ENCODE measurements around the gene HHATL. TPM values are rescaled to one million over a fixed set of nuclear protein-coding genes. Genes with fewer than 3 reads are reported as not detected.

The HHATL gene
- total and polyA plus RNA-seq, 4 donors: 0.39 to 2.7 (median 0.62) TPM

- WGBS, 2 donors: 85 to 90% methylated on average over 15 of the region's 15 CpGs
- Histone ChIP-seq H3K9ac (ENCODE audit: insufficient read depth in 1 of 2, low read length in 2 of 2) (no peak overlapping the region), H3K9me3 (ENCODE audit: control insufficient read depth in 4 of 4, insufficient read depth in 3 of 4, low read length in 3 of 4) (peaks cover 0 to 4% (median 1%) of the 10 kb centered on the region in 4 donors), H3K27me3 (ENCODE audit: control insufficient read depth in 3 of 3, insufficient read depth in 3 of 3, low read length in 2 of 3) (no peaks in the 10 kb centered on the region), H3K4me3 (no peak overlapping the region), H3K4me1 (ENCODE audit: control insufficient read depth in 5 of 5, insufficient read depth in 5 of 5, low read length in 5 of 5) (peaks cover 0 to 7% (median 2%) of the 10 kb centered on the region in 5 donors), H3K27ac (ENCODE audit: low read depth in 1 of 2, low read length in 1 of 2) (no peak overlapping the region), H3K36me3 (ENCODE audit: control insufficient read depth in 4 of 4, insufficient read depth in 4 of 4, low read length in 4 of 4) (peaks cover 0 to 2% (median 0%) of the 10 kb centered on the region in 4 donors)
- no peak for TF ChIP-seq CTCF (IDR thresholded peaks at IDR 0.05; ENCODE audit: control extremely low read depth, extremely low read depth)
- peak in 1 of 3 donors; percentile 6 for DNase-seq
- no peak for ATAC-seq (ENCODE audit: insufficient read depth, low FRiP score)
These were observed 37.3 kb downstream of the HHATL start for GRCh38 chr3:42665050-42665878.

GRCh38 chr3:42664438-42664803, 38.2 kb downstream of the HHATL start:
- no peak for TF ChIP-seq CTCF (IDR thresholded peaks at IDR 0.05; ENCODE audit: control extremely low read depth, extremely low read depth)
- Histone ChIP-seq H3K9ac (ENCODE audit: insufficient read depth in 1 of 2, low read length in 2 of 2) (no peak overlapping the region), H3K27me3 (ENCODE audit: control insufficient read depth in 3 of 3, insufficient read depth in 3 of 3, low read length in 2 of 3) (no peaks in the 10 kb centered on the region), H3K36me3 (ENCODE audit: control insufficient read depth in 4 of 4, insufficient read depth in 4 of 4, low read length in 4 of 4) (peaks cover 0 to 4% (median 0%) of the 10 kb centered on the region in 4 donors), H3K9me3 (ENCODE audit: control insufficient read depth in 4 of 4, insufficient read depth in 3 of 4, low read length in 3 of 4) (peaks cover 0 to 4% (median 1%) of the 10 kb centered on the region in 4 donors), H3K4me3 (no peak overlapping the region), H3K4me1 (ENCODE audit: control insufficient read depth in 5 of 5, insufficient read depth in 5 of 5, low read length in 5 of 5) (peaks cover 0 to 7% (median 2%) of the 10 kb centered on the region in 5 donors), H3K27ac (ENCODE audit: low read depth in 1 of 2, low read length in 1 of 2) (no peak overlapping the region)
- DNase-seq (no peak), ATAC-seq (ENCODE audit: insufficient read depth, low FRiP score) (no peak)
- WGBS, 2 donors: 80 to 96% methylated on average over 19 of the region's 19 CpGs

- Histone ChIP-seq H3K4me1 (ENCODE audit: control insufficient read depth in 5 of 5, insufficient read depth in 5 of 5, low read length in 5 of 5) (peaks cover 0 to 7% (median 2%) of the 10 kb centered on the region in 5 donors), H3K9me3 (ENCODE audit: control insufficient read depth in 4 of 4, insufficient read depth in 3 of 4, low read length in 3 of 4) (peaks cover 0 to 4% (median 1%) of the 10 kb centered on the region in 4 donors), H3K36me3 (ENCODE audit: control insufficient read depth in 4 of 4, insufficient read depth in 4 of 4, low read length in 4 of 4) (peaks cover 0 to 7% (median 0%) of the 10 kb centered on the region in 4 donors), H3K4me3 (no peak overlapping the region), H3K9ac (ENCODE audit: insufficient read depth in 1 of 2, low read length in 2 of 2) (no peak overlapping the region), H3K27me3 (ENCODE audit: control insufficient read depth in 3 of 3, insufficient read depth in 3 of 3, low read length in 2 of 3) (no peaks in the 10 kb centered on the region), H3K27ac (ENCODE audit: low read depth in 1 of 2, low read length in 1 of 2) (no peak overlapping the region)
- 84% methylated on average over 38 of the region's 38 CpGs for WGBS, 2 donors
- ATAC-seq (ENCODE audit: insufficient read depth, low FRiP score) (no peak), DNase-seq (peak in 1 of 3 donors; percentile 30)
- no peak for TF ChIP-seq CTCF (IDR thresholded peaks at IDR 0.05; ENCODE audit: control extremely low read depth, extremely low read depth)
These were observed 38.8 kb downstream of the HHATL start for GRCh38 chr3:42663581-42664437.
